Panc1 (cell line): ENCODE results near the gene USP10. TPM values are rescaled to one million over a fixed set of nuclear protein-coding genes. Genes with fewer than 3 reads are reported as not detected.

Source experiments
- ATAC-seq: fragments of 200-7000 bp; cut with Tn5 transposase; 2 replicates; pipeline ENCODE4 v1.9.1; 2020; ENCODE audit warnings: mild to moderate bottlenecking, moderate library complexity
- BruUV-seq: library from RNA; stranded (reverse); fragments of 400-500 nt; replicated peaks from 2 replicates; lab custom pipeline; 2021; lab: Mats Ljungman, UMichigan
- CTCF ChIA-PET: fragments of 300-600 bp; sonication (Branson Sonifier 250); formaldehyde crosslinking; loops from one replicate; lab custom pipeline; 2022; ENCODE audit warnings: antibody characterized with exemption; lab: Charles Lee
- POLR2A ChIA-PET: fragments of 300-600 bp; sonication (Branson Sonifier 250); formaldehyde crosslinking; loops from one replicate; lab custom pipeline; 2022; ENCODE audit warnings: antibody characterized with exemption; lab: Charles Lee
- DNase-seq: peaks from one replicate; pipeline ENCODE4 v3.0.0-alpha.2; 2010; ENCODE audit warnings: low read depth, low spot score
- H3K27ac ChIP-seq: 2 replicates; pipeline ENCODE4 v1.5.1; 2011; ENCODE audit warnings: mild to moderate bottlenecking, low read length, inconsistent platforms
- H3K27me3 ChIP-seq: fragments of 200-500 bp; sonication (Bioruptor generic); 2 replicates; pipeline ENCODE4 v1.6.0; 2014; ENCODE audit warnings: low read length, inconsistent platforms; ENCODE audit not compliant: control insufficient read depth, insufficient read depth
- H3K36me3 ChIP-seq: fragments of 200-500 bp; sonication (Bioruptor generic); 2 replicates; pipeline ENCODE4 v1.5.1; 2014; ENCODE audit warnings: inconsistent platforms, mild to moderate bottlenecking, low read length, moderate library complexity; ENCODE audit not compliant: control insufficient read depth, insufficient read depth
- H3K4me1 ChIP-seq: 2 replicates; pipeline ENCODE4 v1.5.1; 2011; ENCODE audit warnings: inconsistent platforms, mild to moderate bottlenecking, low read length, moderate library complexity; ENCODE audit not compliant: control insufficient read depth, insufficient read depth
- H3K4me3 ChIP-seq, 2 experiments: 2 replicates each; pipeline ENCODE4 v1.5.1; 2011 to 2012; ENCODE audit warnings: low read depth in 2 of 2, low read length in 2 of 2, mild to moderate bottlenecking in 2 of 2, inconsistent platforms in 1 of 2, moderate library complexity in 1 of 2
- H3K9me3 ChIP-seq: fragments of 200-500 bp; sonication (Bioruptor generic); 2 replicates; pipeline ENCODE4 v1.5.1; 2014; ENCODE audit warnings: low read depth, mild to moderate bottlenecking, inconsistent platforms, low read length, moderate library complexity; ENCODE audit not compliant: control insufficient read depth, insufficient read depth
- CTCF ChIP-seq: fragments of 450-650 bp; IDR thresholded peaks from 2 replicates; pipeline ENCODE4 v1.5.1; 2017; ENCODE audit warnings: mild to moderate bottlenecking
- POLR2AphosphoS5 ChIP-seq: IDR thresholded peaks from 2 replicates; pipeline ENCODE4 v1.6.1; 2012; ENCODE audit warnings: mild to moderate bottlenecking, low read depth, low read length, moderate library complexity
- REST ChIP-seq, 2 experiments: IDR thresholded peaks; 2 replicates each; pipeline ENCODE4 v1.6.1; 2011 to 2012; ENCODE audit warnings: low read depth in 2 of 2, control low read depth in 1 of 2, low read length in 1 of 2, mild to moderate bottlenecking in 1 of 2, moderate library complexity in 1 of 2; ENCODE audit not compliant: insufficient read depth in 1 of 2
- SIN3A ChIP-seq: IDR thresholded peaks from 2 replicates; pipeline ENCODE4 v1.6.1; 2012; ENCODE audit warnings: low read depth, mild to moderate bottlenecking, low read length, moderate library complexity, borderline replicate concordance; ENCODE audit not compliant: insufficient read depth
- TCF7L2 ChIP-seq: IDR thresholded peaks from 2 replicates; pipeline ENCODE4 v1.6.1; 2011; ENCODE audit warnings: mild to moderate bottlenecking, low read depth, low read length, inconsistent platforms
- in situ Hi-C: cut with HindIII; loops from 2 replicates; pipeline ENCODE4 v1.10.0; 2016; ENCODE audit warnings: low sequenced_read_pairs, low pct_unique_long_range_greater_than_20kb
- intact Hi-C: fragments of 100-400 bp; cut with micrococcal nuclease; formaldehyde crosslinking; loops from one replicate; pipeline ENCODE4 v1.10.0; 2022; ENCODE audit not compliant: unreplicated experiment
- total RNA-seq: library from RNA; stranded (reverse); gene quantifications from one replicate; pipeline ENCODE4 v1.2.1, GENCODE V29; 2021; ENCODE audit not compliant: unreplicated experiment

USP10 gene
- total RNA-seq, 1 experiment from 2014 or later, result 77.4 TPM

- ATAC-seq (no peak), DNase-seq (no peak)
- CTCF ChIA-PET, result no interaction called here
- in situ Hi-C loops (no loop called here), intact Hi-C loops (loop anchor here (5.0 kb wide), 2 partner anchors 200 to 220 kb away; no protein-coding TSS in a partner anchor)
- POLR2A ChIA-PET, result interaction anchor here (0.6 kb wide), 1 partner anchor 157 kb away, joined by 16 read pairs; no protein-coding TSS in a partner anchor
- no peaks in the 10 kb centered on the region for H3K27me3 ChIP-seq
- no TSS peak for BruUV-seq
- no peaks in the 10 kb centered on the region for H3K9me3 ChIP-seq
- H3K27ac ChIP-seq, result no peak overlapping the region
- TF ChIP-seq REST (IDR thresholded peaks at IDR 0.05; ENCODE audit: insufficient read depth in 1 of 2, low read depth in 2 of 2, low read length in 1 of 2), result no peak
- TF ChIP-seq POLR2AphosphoS5, result no peak
- TF ChIP-seq SIN3A, result no peak
- TF ChIP-seq CTCF, result no peak
- TF ChIP-seq TCF7L2, result no peak
- H3K4me3 ChIP-seq, result no peak overlapping the region
- no peaks in the 10 kb centered on the region; the same call in 1 of the 2 replicates for H3K36me3 ChIP-seq
- peaks cover 15% of the 10 kb centered on the region for H3K4me1 ChIP-seq
Observed at GRCh38 chr16:84751947-84752346, 52.1 kb downstream of the USP10 start.

GRCh38 chr16:84752600-84752999, 52.8 kb downstream of the USP10 start:
- Histone ChIP-seq H3K4me3 (no peak overlapping the region), H3K9me3 (no peaks in the 10 kb centered on the region), H3K27ac (no peak overlapping the region), H3K4me1 (peaks cover 15% of the 10 kb centered on the region), H3K27me3 (no peaks in the 10 kb centered on the region), H3K36me3 (no peaks in the 10 kb centered on the region; the same call in 1 of the 2 replicates)
- BruUV-seq, result no TSS peak
- no peak for TF ChIP-seq REST (IDR thresholded peaks at IDR 0.05; ENCODE audit: insufficient read depth in 1 of 2, low read depth in 2 of 2, low read length in 1 of 2)
- TF ChIP-seq TCF7L2, result no peak
- TF ChIP-seq CTCF, result no peak
- TF ChIP-seq SIN3A, result no peak
- TF ChIP-seq POLR2AphosphoS5, result no peak
- no peak for DNase-seq
- in situ Hi-C loops (no loop called here), intact Hi-C loops (loop anchor here (5.0 kb wide), 2 partner anchors 200 to 220 kb away; no protein-coding TSS in a partner anchor)
- no peak for ATAC-seq
- CTCF ChIA-PET, result interaction anchor here (1.2 to 3.1 kb wide), 2 partner anchors 95 to 200 kb away, joined by 3 to 12 read pairs; no protein-coding TSS in a partner anchor
- POLR2A ChIA-PET, result no interaction called here
